Testis (tissue), 2 donors: ENCODE measurements around the gene CPHXL.

Source experiments
- POLR2A ChIP-seq: fragments of 450-650 bp; IDR thresholded peaks from one replicate; pipeline ENCODE4 v1.6.1; 2017; ENCODE audit warnings: antibody characterized with exemption, mild to moderate bottlenecking, moderate library complexity
- TF ChIP-seq, protein P1 (sequence below), 3 experiments: fragments of 450-650 bp in 2 of 3; fragments of 200-600 bp in 1 of 3; sonication (generic) in 1 of 3; IDR thresholded peaks; one replicate each; pipeline ENCODE4 v1.5.1; 2016 to 2019; ENCODE audit warnings: antibody characterized with exemption in 3 of 3, mild to moderate bottlenecking in 2 of 3, moderate library complexity in 1 of 3

DNA sequence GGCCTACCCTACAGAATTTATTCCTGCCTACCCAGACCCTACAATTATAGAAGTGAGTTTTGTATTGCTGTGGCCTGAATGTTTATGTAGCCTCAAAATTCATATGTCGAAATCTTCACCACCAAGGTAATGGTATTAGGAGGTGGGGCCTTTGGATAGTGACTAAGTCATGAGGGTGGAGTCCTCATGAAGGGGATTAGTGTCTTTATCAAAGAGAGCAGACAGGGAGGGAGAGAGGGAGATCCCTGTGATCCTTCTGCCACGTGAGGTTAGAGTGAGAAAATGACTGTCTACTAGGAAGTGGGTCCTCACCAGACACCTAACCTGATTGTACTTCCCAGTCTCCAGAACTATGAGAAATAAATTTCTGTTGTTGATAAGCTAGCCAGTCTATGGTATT lies 24.0 kb downstream of the CPHXL start:
- TF ChIP-seq, protein P1, sequence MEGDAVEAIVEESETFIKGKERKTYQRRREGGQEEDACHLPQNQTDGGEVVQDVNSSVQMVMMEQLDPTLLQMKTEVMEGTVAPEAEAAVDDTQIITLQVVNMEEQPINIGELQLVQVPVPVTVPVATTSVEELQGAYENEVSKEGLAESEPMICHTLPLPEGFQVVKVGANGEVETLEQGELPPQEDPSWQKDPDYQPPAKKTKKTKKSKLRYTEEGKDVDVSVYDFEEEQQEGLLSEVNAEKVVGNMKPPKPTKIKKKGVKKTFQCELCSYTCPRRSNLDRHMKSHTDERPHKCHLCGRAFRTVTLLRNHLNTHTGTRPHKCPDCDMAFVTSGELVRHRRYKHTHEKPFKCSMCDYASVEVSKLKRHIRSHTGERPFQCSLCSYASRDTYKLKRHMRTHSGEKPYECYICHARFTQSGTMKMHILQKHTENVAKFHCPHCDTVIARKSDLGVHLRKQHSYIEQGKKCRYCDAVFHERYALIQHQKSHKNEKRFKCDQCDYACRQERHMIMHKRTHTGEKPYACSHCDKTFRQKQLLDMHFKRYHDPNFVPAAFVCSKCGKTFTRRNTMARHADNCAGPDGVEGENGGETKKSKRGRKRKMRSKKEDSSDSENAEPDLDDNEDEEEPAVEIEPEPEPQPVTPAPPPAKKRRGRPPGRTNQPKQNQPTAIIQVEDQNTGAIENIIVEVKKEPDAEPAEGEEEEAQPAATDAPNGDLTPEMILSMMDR (IDR thresholded peaks at IDR 0.05), result no peak
- no peak for TF ChIP-seq POLR2A
